Nephron (organoid): ENCODE measurements around the gene EEPD1.

ENCODE experiments used
- H3K27ac Mint-ChIP-seq, 3 experiments: 2 replicates each; pipeline ENCODE4 v1.8.0; 2020; ENCODE audit warnings: mixed read lengths in 3 of 3, mild to moderate bottlenecking in 2 of 3, moderate library complexity in 1 of 3
- H3K27me3 Mint-ChIP-seq: 2 replicates; pipeline ENCODE4 v1.8.0; 2021; ENCODE audit warnings: low read depth, mild to moderate bottlenecking, moderate library complexity, mixed read lengths
- H3K36me3 Mint-ChIP-seq: 2 replicates; pipeline ENCODE4 v1.8.0; 2020; ENCODE audit warnings: low read depth, mixed read lengths
- H3K4me1 Mint-ChIP-seq: 2 replicates; pipeline ENCODE4 v1.8.0; 2020; ENCODE audit warnings: mixed read lengths
- H3K4me3 Mint-ChIP-seq, 3 experiments: 2 replicates each; pipeline ENCODE4 v1.8.0; 2020; ENCODE audit warnings: mild to moderate bottlenecking in 3 of 3, mixed read lengths in 3 of 3, moderate library complexity in 2 of 3
- H3K9me3 Mint-ChIP-seq: 2 replicates; pipeline ENCODE4 v1.8.0; 2020; ENCODE audit warnings: mixed read lengths
- CTCF ChIP-seq, 3 experiments: fragments of 200-600 bp; sonication (generic); IDR thresholded peaks; one replicate each; pipeline ENCODE4 v1.5.0; 2021; ENCODE audit warnings: antibody characterized with exemption in 3 of 3; ENCODE audit not compliant: unreplicated experiment in 3 of 3

EEPD1 gene

GRCh38 chr7:36203071-36203790, 50.2 kb downstream of the EEPD1 start:
- no peak for TF ChIP-seq CTCF (IDR thresholded peaks at IDR 0.05; ENCODE audit: unreplicated experiment in 3 of 3)
- Mint-ChIP-seq H3K27me3 (no peaks in the 10 kb centered on the region), H3K4me1 (peaks cover 54% of the 10 kb centered on the region), H3K9me3 (no peaks in the 10 kb centered on the region), H3K4me3 (no peak overlapping the region), H3K27ac (peak overlapping the region; percentile 49 to 58 (median 54)), H3K36me3 (peaks cover 14% of the 10 kb centered on the region)

- no peak for TF ChIP-seq CTCF (IDR thresholded peaks at IDR 0.05; ENCODE audit: unreplicated experiment in 3 of 3)
- peak overlapping the region in 2 of 3 experiments; percentile 68 to 80 for H3K27ac Mint-ChIP-seq
- peaks cover 8% of the 10 kb centered on the region for H3K36me3 Mint-ChIP-seq
- H3K4me3 Mint-ChIP-seq: no peak overlapping the region
- no peaks in the 10 kb centered on the region for H3K27me3 Mint-ChIP-seq
- no peaks in the 10 kb centered on the region for H3K9me3 Mint-ChIP-seq
- H3K4me1 Mint-ChIP-seq: peaks cover 60% of the 10 kb centered on the region
These were observed 51.1 kb downstream of the EEPD1 start for GRCh38 chr7:36204044-36204663.

- H3K9me3 Mint-ChIP-seq: no peaks in the 10 kb centered on the region
- peak overlapping the region; percentile 68 to 80 (median 77) for H3K27ac Mint-ChIP-seq
- peaks cover 69% of the 10 kb centered on the region for H3K4me1 Mint-ChIP-seq
- H3K36me3 Mint-ChIP-seq: peaks cover 6% of the 10 kb centered on the region
- H3K4me3 Mint-ChIP-seq: no peak overlapping the region
- no peaks in the 10 kb centered on the region for H3K27me3 Mint-ChIP-seq
- no peak for TF ChIP-seq CTCF (IDR thresholded peaks at IDR 0.05; ENCODE audit: unreplicated experiment in 3 of 3)
These were observed 52.0 kb downstream of the EEPD1 start for GRCh38 chr7:36204929-36205635.

GRCh38 chr7:36205803-36206202, 52.7 kb downstream of the EEPD1 start:
- Mint-ChIP-seq H3K27me3 (no peaks in the 10 kb centered on the region), H3K36me3 (peaks cover under 1% of the 10 kb centered on the region), H3K27ac (peak overlapping the region; percentile 68 to 80 (median 77)), H3K4me1 (peaks cover 74% of the 10 kb centered on the region), H3K4me3 (no peak overlapping the region), H3K9me3 (no peaks in the 10 kb centered on the region)
- no peak for TF ChIP-seq CTCF (IDR thresholded peaks at IDR 0.05; ENCODE audit: unreplicated experiment in 3 of 3)

GRCh38 chr7:36207451-36208291, 54.6 kb downstream of the EEPD1 start:
- Mint-ChIP-seq H3K4me1 (peaks cover 78% of the 10 kb centered on the region), H3K9me3 (no peaks in the 10 kb centered on the region), H3K4me3 (peak overlapping the region in 1 of 3 experiments; percentile 26), H3K27me3 (no peaks in the 10 kb centered on the region), H3K27ac (peak overlapping the region; percentile 68 to 78 (median 78)), H3K36me3 (no peaks in the 10 kb centered on the region)
- no peak for TF ChIP-seq CTCF (IDR thresholded peaks at IDR 0.05; ENCODE audit: unreplicated experiment in 3 of 3)
